Measurements from ENCODE around the gene FAXC.

Gene FAXC

DNA sequence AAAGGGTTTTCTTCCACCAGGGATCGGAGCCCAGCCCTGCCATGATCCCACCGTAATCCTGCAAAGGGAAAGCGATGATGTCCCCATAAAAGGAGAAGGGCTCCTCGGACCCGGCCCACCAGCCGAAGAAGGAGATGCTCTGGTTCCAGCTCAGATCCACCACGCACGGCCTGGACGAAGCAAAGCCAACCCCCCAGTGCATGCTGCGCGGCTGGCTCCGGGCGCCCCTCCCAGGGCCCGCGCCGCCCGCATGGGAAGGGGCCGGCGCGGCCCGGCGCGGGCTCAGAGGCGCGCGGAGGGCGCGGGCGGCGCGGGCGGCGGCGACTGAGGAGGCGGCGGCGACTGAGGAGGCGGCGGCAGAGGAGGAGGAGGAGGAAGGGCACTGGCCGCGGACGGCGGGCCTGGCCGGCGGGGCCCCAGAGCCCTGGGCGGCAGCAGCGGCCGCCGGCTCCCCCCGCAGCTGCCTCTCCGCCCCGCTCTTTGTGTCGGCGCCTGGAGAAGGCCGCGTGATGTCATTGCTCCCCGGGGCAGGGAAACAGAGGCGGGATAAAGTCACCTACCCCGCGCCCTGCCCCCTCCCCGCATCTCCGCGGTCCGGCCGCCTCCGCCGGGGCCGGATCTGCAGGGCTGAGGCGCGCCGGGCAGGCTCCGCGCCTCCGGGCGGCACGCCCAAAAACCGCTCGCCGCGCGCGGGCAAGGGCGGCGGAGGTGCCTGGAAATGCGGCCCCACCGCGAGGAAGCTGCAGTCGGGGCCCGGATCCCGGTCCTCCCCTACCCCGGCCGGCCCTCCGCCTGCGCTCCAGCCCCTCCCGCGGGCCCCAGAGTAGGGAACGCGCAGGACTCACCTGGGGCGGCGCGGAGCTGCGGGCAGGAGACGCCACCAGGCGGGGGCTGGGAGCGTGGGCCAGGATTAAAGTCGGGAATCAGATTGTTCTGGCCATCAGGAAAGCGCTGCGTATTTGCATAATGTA lies at the start of gene FAXC:
FAXC (minus strand) TSS at position 504 of the 971 bp plus-strand sequence; CDS start at position 202, 302 bp downstream.
- no peak for DNase-seq (ENCODE audit: low read depth)

DNA sequence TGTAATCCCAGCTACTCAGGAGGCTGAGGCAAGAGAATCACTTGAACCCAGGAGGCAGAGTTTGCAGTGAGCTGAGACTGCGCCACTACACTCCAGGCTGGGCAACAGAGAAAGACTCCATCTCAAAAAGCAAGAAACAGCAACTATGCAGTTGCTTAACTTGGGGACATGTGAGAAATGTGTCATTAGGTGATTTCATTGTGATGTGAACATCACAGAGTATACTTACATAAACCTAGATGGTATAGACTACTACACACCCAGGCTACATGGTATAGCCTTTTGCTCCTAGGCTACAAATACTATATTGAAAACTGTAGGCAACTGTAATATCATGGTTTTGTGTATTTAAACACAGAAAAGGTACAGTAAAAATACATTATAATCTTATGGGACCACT lies 47.8 kb upstream of the FAXC start:
- no peak for DNase-seq (ENCODE audit: low read depth)

DNA sequence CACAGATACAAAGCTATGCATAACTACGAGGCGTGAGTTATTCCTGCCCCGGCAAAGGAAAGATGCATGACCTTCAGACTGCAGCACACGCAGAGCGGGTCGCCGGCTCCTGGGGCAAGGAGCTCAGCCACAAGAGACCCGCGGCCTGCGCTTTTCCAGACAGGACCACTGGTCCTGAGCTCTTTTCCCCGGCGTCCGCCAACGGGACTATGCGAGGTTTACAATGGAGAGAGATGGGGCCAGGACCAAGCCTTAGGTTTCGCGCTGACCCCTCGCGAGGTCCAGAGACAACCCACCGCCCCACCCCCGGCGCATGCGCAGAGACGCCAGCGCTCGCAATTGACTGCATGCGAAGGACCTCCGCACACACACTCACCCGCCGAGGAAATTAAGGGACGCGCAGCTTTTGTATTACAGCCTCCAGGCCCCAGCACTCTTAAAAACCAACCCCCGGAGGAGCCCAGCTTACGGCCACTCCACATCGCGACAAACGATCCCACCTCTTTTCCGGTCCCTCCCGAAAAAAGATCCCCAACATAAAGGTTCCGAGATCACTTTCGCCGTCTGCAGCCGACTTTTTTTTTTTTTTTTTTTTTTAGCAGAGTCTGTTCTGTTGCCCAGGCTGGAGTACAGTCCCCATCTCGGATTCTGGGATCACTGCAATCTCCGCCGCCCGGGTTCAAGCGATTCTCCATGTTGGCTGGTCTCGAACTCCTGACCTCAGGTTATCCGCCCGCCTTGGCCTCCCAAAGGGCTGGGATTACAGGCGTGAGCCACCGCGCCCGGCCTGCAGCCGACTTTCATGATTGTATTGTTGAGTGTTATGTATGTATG lies 44.4 kb upstream of the FAXC start, which contains the start of gene COQ3:
COQ3 (minus strand) TSS at position 498 of the 834 bp plus-strand sequence; CDS start at position 482, 16 bp downstream.
- DNase-seq (ENCODE audit: low read depth) = peak; percentile 39

DNA sequence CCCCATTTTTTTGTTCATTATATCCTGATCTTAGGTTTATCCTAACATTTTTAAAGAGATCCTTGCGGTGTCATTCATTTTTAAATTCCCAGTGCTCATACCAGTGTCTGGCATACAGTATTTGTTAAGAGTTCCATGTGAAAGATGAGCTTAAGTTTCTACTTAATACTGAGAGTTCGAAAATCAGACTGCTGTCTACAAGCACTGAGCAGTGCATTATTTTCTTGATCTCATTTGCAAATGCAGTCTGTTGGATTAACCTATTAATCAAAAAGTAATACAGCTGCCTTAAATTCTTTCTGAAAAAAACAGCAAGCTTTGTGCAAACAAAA lies 43.9 kb upstream of the FAXC start:
- DNase-seq (ENCODE audit: low read depth) = no peak

DNA sequence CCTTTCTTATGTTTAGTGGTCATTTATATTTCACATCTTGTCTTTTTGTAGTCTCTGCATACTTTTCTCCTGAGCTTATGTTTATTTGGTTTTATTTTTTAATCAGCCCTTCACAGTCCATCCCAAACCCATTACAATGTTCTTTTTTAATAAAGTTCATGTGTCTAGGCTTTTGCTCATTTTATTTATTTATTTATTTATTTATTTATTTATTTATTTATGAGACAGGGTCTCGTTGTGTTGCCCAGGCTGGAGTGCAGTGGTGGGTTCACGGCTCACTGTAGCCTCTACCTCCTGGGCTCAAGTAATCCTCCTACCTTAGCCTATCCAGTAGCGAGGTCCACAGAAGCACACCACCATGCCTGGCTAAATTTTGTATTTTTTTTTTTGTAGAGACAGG lies 41.4 kb upstream of the FAXC start:
- no peak for DNase-seq (ENCODE audit: low read depth)

- no peak for DNase-seq (ENCODE audit: low read depth)
Measured at GRCh38 chr6:99384507-99384906, 35.0 kb upstream of the FAXC start.

DNA sequence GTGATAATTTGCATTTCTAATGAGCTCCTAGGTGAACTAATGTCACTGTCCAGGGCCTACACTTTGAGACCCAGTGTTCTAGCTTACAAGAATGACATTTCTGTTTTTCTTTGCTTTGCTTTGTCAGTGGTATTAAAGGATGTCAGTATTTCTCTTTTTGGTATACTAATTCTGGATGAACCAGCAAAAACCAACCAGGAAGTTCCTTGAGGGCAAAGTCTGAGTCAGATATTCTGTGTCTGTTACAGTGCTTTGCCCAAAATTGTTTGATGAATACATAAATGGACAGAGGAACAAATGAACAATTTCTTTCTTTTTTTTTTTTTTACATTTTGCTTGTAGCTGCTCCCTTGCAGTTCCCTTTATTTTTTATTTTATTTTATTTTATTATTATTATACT lies 29.2 kb upstream of the FAXC start:
- no peak for DNase-seq (ENCODE audit: low read depth)

- DNase-seq (ENCODE audit: low read depth) = no peak
Measured at GRCh38 chr6:99369533-99369932, 20.1 kb upstream of the FAXC start.

- no peak for DNase-seq (ENCODE audit: low read depth)
Measured at GRCh38 chr6:99366852-99367251, 17.4 kb upstream of the FAXC start.

- no peak for DNase-seq (ENCODE audit: low read depth)
Measured at GRCh38 chr6:99364026-99364425, 14.6 kb upstream of the FAXC start.

GRCh38 chr6:99362678-99363268 lies 13.3 kb upstream of the FAXC start:
- no peak for DNase-seq (ENCODE audit: low read depth)

GRCh38 chr6:99359800-99360199 lies 10.3 kb upstream of the FAXC start:
- DNase-seq (ENCODE audit: low read depth) = no peak

- DNase-seq (ENCODE audit: low read depth) = no peak
Measured at GRCh38 chr6:99356641-99357040, 7.2 kb upstream of the FAXC start.

DNA sequence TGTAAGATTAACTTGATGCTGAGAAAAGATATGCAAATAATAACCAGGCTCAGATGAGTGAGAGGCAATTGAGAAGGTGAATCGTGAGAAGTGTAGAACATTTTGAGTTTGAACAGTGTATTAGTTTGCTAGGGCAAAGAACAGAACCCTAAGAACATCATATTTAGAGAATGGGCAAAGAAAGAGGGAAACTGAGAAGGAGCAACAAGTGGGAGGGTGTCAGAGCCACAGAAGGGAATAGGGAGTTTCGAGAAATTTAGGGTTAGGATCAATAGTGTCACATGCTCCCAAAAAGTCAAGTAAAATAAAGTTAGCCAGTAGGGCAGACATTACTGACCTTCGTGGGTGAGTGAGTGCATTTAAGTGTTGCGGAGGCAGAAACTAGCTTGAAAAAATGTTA lies 5.5 kb upstream of the FAXC start:
- no peak for DNase-seq (ENCODE audit: low read depth)

DNA sequence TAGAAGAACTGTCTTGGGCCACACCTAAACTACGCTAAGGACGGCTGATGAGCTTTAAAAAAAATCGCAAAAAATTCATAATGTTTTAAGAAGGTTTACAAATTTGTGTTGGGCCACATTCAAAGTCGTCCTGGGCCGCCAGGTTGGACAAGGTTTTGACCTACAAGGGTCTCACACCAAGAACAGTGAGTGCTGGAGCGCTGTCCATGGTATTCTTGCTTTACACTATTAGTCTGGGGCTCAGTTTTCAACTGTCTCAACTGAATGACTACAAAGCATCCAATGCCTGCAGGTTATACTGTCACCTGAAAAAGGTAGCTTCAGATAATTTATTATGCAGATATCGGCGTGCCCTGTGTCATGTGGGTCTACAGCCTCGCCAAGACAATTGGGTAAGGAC lies 3.7 kb upstream of the FAXC start:
- no peak for DNase-seq (ENCODE audit: low read depth)

DNA sequence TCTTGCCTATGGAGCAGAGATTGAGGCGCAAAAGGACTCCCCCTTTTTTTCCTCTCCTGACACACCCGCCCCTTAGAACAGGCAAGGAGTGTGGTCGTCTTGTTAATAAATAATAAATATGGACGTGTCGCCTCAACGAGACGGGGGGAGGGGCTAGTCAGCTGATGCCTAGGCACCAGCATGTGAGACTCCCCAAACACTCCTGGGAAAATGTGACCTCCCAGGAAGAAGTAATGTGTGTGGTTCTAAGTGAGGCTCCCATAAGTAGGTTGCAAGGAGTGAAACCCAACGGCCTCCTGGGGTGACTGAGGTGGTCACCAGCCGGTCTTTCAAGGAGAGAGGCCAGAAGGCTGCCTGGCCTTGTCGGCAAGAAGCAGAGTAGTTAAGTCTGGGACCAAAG lies 1.1 kb upstream of the FAXC start:
- no peak for DNase-seq (ENCODE audit: low read depth)

DNA sequence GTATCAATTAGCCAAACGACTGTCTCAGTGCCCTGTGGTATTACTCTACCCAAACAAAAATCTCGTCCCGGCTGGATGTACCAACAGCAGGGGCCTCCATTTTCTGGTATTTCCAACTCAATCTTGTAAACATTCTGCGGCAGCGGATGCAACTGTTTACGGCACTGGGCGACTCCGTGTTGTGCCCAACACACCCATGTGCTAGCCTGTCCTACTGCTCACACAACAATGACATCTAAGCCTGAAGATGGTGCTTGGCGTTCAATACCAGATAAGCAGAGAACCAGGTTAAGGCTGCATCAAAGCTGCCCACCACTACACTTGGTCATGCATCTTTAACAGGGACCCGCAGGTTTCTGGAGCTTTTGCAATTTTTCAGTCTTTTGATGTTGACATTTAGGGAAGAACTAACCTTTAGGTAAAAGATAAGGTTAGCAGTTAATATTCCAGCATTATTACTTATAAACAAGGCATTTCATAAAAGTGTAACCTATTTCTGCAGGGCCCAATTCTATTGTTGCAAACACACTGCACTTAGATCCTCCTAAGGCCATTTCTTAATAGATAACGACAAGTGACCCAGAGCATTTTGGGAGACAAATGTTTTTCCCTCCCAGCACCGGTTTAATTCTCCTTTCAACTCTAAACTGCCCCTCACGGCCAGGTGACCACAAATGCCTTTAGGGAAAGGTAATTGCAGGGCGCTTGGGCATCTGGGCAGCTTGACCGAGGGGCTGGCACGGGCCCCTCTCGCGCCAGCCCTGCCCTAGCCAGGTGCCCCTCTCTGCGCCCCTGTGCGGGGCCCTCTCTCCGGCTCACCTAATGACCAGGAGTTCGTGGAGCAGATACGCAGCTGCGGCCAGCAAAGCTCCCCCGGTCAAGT lies 945 bp downstream of the FAXC start:
- DNase-seq (ENCODE audit: low read depth) = no peak

- DNase-seq (ENCODE audit: low read depth) = no peak
Measured at GRCh38 chr6:99347804-99348203, 1.7 kb downstream of the FAXC start.

DNA sequence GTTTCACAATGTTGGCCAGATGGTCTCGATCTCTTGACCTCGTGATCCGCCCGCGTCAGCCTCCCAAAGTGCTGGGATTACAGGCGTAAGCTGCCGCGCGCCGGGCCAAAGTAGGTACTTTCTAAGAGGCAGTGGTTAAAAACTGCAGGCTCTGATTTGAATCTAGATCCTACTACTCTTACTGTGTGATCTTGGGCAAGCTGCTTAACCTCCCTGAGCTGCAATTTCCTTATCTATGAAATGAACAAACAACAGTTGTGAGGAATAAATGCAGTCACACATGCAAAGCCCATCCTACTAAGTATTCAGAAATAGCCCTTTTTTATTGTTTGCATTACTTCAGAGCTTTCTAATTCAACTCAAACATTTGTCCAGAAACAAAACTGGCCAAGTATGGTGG lies 2.9 kb downstream of the FAXC start:
- DNase-seq (ENCODE audit: low read depth) = no peak

GRCh38 chr6:99345164-99345563 lies 4.3 kb downstream of the FAXC start:
- no peak for DNase-seq (ENCODE audit: low read depth)

- no peak for DNase-seq (ENCODE audit: low read depth)
Measured at GRCh38 chr6:99344289-99344688, 5.2 kb downstream of the FAXC start.
